ENCODE results near the gene KREMEN2.

The KREMEN2 gene

DNA sequence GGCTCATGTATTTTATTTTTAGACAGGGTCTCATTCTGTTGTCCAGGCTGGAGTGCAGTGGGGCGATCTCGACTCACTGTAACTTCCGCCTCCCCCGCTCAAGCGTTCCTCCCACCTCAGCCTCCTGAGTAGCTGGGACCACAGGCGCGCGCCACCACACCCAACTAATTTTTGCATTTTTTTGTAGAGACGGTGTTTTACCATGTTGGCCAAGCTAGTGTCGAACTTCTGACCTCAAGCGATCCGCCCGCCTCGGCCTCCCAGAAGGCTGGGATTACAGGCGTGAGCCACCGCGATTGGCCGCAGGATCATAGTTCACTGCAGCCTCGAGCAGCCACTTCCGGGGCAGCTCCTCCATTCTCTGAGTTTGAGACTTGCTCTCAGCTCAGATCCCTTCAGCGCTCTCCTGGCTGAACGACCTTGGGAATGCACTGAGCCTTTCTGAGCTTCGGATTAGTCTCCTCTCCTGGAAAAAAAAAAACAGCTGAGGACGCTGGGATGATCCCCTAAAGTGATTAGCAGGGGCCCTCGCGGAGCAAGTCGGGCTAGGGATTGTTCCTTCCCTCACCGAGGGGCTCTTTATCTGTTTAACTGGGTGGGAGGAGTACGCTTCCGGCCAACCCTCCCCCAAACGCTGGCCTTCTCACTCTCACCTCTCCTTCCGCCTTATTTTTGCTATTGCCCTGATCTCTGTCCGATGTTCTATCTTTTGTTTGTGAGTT is 17.3 kb downstream of the KREMEN2 start:
- DNase-seq: no peak

DNA sequence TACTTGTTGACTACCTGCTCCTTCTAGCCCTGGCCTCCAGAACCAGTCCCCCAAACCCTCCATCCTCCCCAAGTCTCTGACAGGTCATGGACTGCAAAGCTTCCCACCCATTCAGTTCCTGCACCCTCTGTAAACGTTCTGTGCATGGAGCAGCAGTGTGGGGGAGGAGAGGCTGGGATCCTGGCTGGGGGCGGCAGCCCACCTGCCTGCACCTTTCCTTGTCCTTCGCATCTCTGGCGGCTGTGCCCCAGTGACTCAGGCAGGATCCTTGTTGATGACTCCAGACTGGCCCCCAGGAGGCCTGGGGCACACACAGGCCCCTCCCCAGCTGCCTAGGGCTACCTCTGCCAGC is 17.8 kb downstream of the KREMEN2 start:
- no peak for DNase-seq

DNA sequence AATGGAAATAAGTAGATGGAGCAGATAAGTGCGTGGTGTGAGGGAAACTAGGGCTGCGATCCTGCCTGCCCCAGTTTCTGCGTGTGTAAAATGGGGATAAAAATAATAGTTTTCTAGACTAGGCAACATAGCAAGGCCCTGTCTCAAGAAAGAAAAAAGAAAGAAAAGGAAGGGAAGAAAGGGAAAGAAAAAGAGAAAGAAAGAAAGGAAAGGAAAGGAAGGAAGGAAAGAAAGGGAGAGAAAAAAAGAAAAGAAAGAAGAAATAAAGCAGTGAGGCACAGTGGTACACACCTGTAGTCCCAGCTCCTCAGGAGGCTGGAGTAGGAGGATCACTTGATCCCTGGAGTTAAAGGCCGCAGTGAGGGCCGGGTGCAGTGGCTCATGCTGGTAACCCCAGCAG is 18.3 kb downstream of the KREMEN2 start:
- DNase-seq: no peak

DNA sequence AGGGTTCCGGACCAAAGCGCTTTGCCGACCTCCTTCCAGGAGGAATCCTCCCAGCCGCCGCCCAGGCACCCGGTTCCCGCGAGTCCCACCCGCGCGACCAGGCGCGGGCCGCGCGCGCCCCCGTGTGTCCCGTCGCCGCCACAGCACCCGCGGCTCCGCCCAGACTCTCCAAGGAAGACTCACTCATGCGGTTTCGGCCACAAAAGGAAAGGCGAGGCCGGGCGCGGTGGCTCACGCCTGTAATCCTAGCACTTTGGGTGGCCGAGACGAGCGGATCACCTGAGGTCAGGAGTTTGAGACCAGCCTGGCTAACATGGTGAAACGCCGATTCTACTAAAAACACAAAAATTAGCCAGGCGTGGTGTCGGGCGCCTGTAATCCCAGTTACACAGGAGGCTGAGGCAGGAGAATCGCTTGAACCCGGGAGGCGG is 19.6 kb downstream of the KREMEN2 start:
- DNase-seq: peak; percentile 69

DNA sequence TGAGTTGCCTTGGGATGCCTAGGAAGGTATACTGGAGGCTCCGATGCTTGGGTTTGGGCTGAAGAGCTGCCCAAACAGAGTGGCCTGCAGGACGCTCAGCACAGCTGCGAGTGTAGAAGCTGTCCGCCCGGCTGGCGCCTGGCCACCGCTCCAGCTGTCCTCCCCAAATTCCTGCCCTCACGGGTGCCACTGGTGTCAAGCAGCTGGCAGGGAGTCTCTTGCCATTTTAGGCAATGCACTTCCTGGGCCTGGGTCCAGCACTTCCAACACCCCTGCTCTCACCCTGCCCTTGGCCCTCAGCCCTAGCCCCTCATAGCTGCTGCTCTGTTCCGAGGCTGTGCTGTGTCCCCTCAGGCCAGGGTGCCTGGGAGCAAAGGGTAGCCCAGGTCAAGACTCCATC is 21.4 kb downstream of the KREMEN2 start:
- DNase-seq: no peak

DNA sequence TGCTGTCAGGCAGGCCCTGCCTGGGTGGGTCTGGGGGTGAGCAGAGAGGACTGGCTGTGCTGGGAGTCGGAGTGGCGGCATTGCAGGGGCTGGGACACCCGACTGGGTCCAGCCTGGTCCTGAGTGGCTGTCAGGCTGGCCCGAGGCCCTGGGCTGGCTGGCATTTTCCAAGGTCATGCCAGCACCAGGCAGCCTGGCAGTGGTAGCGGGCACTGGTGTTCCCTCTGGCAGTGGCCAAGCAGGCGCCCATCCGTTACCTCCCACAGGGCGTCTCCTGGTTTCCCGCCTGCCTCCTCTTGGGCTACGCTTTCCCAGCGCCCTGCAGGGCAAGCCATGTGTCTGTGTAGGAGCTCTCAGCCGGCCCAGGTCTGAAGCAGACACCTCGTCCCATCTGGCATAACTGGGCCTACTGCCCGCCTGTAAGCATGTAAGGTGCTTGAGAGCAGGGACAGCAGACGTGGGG is 21.8 kb downstream of the KREMEN2 start:
- DNase-seq: no peak

DNA sequence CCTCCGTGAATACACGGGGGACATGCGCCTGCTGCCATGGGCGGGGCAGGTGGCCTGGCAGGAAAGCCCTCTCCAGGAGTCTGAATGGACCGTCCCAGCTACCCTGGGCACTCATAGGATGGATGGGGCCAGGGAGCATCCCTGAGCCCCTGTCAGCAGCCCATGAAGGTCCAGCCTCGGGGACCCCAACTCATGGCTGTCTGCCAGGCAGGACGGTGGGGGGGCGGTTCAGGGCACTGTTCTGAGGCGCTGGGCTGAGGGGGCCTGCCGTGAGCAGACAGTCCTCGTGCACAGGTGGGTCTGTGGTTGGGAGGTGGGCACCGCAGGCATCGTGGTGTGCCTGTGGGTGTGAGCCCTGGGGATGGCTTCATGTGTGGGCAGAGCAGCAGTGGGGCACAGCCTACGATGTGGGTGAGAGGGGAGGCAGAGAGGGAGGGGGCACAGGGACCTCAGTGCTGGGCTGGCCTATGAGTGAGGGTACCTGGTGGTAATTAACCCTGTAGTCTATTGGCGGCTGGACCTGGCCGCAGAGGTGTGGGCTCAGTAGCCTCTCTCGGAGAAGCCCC is 22.6 kb downstream of the KREMEN2 start:
- DNase-seq: no peak

DNA sequence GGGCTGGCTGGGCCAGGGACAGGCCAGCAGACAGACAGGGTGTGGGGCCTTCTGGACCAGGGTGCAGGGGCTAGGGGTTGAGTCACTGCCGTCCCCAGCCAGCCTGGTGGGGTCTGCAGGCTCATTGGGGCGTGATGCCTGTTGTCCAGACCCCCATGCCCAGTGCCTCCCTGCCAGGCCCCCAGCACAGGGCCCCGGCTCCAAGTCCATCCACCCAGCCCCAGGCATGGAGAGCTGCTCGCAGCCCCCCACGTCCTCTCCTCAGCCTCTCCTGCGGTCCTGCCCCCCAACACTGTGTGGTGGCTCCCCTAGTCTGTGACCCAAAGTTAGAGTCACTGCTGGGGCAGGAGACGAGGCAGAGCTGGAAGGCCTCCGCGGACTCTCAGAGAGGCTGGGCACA is 23.2 kb downstream of the KREMEN2 start:
- no peak for DNase-seq

DNA sequence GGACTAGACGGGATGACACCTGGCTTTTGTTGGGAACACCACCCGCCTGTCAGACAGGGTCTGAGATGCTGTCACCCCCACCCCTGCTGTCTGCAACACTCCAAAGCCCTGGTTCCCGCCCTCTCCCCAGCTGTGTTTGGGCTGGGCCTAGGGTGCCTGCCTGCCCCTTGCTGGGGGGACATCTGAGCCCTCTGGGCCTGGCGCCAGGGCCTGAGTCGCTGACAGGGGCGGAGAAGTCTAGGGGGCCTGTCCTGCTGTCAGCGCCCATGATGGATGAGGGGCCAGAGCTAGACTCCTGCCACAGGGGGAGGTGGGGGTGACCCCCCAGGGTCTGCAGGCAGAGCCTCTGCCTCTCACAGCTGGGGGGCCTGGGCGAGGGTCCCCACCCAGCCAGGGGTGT is 23.8 kb downstream of the KREMEN2 start:
- no peak for DNase-seq

DNA sequence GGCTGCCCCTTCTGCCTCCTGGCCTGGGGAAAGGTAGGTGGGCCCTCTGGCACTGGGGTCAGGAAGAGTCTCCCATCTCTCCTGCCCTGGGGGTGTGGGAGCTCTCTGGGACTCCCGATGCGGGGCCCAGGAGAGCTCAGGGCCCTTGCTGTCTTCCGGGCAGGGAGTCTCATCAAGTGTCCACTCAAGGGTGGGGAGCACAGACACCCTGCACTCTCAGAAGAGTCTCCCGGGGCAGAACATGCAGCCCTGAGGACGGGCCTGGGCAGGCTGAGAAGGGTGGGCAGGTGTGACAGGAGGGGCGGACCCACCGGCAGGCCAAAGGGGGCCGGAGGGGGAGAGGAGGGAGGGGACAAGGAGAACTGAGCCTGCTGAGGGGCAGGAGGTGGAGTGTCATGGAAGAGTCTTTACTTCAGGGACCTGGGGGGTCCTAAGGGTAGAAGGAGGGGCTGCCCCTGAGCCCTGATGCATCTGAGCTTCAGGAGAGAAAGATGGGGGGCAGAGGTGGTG is 24.6 kb downstream of the KREMEN2 start:
- no peak for DNase-seq

DNA sequence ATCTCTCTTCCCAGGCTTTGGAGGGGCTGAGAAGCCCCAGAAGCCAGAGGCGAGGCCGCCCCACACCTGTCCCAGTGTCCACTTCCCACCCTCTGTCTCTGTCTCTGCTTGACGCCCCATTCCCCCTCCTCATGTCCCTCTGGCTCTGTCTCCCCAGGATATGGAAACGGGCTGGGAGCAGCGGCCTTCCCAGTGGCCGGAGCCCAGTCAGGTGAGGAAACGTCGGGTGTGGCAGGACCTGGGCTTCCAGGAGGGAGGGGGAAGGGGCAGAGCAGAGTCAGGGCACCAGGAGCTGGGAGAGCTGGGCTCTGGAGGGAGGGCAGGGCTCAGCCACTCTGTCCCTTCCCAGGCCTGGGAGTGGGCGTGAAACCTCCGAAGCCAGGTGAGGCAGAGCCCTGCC is 26.8 kb downstream of the KREMEN2 start:
- no peak for DNase-seq

DNA sequence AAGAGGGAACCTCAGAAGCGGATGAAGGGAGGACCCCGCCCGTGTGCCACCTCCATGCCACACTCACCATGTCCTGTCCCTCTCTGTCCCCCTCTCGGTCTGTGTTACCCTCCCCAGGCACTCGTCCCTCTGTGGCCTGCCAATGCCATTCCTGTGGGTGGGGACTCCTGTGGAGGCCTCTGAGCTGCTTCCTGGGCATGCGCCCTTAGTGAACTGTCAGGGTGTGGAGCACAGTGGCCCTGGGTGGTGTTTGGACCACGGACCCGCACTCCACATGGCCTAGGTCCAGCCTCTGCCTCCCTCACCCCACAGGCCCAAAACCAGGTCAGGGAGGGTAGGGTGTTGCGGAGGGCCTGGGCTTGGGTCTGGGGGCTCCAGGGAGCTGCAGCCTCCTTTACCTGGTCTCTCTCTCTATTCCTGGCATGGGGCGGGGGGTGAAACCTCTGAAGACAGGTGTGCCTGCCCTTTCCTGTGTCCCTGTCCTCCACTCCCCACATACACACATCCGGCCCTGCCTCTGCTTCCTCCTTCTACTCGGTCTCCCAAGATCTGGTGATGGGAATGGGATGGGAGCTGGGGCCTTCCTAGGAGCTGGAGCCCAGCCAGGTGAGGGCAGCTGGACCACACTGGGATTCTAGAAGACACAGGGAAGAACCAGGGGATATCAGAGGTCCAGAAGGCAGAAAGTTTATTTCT is 27.6 kb downstream of the KREMEN2 start:
- no peak for DNase-seq

DNA sequence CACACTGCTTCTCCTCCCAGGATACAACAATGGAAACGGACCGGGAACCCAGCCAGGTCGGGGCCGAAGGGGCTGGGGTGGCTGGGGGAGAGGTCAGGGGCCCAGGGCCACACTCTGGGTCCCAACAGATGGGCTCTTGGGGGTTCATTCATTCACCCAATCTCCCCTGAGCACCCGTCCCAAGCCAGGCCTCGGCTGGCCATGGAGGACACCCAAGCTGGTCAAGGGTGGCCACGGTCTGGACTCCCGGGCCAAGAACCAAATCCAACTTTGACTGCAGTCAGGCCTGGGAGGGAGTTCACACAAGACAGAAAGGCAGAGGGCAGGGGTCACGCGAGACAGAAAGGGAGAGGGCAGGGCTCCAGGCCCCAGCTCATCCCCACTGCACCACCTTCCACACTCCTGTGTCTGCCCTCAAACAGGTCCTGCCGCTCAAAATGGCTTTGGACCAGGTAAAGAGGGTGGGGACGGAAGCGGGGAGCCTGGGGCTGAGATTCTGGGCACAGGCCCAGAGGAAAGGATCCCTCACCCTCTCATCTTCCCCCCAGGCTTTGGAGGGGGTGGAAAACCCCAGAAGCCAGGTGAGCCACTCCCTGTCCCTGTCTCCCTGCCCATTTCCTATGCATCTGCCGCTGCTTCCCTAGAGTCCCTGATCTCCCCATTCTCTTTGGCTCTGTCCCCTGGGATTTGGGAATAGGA is 28.5 kb downstream of the KREMEN2 start:
- DNase-seq: no peak

DNA sequence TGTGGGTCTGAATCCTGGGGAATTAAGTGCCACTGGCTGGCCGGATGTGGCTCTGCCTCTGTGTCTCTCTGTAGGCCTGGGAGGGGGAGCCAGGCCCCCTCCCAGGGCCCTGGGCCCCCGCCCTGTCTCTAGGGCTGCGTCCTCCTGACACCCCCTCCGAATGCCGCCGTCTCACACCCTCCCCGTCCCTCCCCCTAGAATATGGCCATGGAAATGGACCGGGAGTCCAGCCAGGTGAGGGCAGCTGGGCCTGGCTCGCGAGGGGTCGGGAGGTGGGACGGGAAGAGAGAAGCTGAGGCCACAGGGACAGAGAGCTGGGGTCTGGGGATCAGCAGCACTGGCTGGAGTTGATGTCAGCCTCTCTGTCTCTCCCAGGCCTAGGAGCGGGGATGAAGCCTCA is 32.2 kb downstream of the KREMEN2 start:
- DNase-seq: no peak

DNA sequence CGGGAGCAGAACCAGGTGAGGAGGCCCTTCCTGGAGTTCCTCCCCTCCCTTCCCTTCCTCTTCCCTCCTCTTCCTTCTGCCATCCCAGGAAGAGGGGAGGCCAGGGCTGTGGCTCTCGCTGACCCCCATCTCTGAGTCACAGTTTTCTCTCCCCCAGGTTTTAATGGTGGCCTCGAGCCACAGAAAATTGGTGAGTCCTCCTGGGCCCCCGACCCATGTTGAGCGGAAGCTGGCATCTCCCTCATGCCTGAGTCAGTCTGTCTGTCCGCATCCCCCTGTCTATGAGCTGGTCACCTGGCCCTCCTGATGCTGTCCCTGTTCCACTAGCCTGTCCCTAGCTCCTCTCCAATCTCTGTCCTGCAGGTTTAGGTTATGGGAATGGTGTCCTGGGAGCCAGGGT is 35.9 kb downstream of the KREMEN2 start:
- DNase-seq: no peak

DNA sequence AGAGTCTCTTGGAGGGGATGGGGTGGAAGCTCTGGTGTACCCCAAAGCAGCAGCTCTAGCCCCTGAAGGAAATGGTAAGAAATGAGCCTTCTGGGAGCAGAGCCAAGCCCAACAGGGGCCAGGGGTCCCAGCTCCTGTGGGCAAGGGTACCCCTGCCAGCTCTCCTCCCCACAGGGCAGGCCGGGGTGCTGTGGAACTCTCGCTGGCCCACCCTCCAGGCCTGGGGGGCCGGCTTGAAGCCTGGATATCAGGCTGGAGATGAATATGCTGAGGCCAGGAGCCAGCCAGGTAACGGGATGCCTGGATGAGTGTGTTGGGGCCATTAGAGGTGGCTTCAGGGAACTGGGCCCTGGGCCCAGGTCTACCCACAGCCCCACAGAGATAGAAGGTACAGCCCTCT is 36.5 kb downstream of the KREMEN2 start:
- no peak for DNase-seq

DNA sequence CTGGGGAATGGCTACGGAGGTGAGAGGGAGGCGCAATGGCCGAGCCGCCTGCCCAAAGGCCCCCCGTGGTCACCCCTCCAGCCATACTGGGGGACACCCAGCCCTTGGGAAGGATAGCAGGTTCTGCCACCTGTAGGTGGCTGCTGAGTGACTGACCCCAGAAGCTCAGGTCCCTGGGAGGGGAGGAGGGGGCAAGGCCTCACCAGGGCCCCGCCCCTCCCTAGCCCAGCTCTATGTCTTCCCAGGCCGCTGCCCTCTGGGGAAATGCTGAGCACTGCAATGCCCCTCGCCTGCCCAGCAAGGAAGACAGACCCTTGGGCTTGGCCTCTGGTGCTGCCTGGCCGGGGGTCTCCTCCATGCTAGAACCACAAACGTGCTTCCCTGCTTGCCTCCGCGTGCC is 37.2 kb downstream of the KREMEN2 start:
- DNase-seq: no peak

DNA sequence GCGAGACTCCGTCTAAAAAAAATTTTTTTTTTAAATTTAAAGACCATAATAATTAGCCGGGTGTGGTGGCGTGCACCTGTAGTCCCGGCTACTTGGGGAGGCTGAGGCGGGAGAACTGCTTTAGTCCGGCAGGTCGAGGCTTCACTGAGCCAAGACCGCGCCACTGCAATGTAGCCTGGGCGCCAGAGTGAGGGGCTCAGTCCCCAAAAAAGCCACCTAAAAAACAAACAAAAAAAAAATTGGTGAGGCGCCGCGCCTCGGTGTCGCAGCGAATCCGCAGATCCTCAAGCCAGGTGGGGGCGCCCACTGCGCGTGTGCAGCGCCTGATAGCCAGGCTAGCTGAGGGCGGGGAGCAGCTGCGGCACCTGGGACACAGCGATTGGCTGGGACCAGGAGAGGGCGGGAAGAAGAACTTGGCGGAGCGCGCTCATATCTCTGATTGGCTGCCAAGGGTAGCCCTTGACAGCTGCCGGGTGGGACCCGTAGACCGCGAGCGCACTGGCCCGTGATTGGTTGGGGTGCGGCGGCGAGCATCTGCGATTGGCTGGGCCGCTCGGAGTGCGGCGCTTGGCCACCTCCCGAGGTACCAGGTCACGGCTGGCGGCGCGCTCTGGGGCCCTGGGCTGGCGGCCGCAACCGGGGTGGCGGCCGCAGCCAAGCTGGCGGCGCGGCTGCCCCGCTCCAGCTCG is 39.7 kb downstream of the KREMEN2 start:
- DNase-seq: peak; percentile 99

DNA sequence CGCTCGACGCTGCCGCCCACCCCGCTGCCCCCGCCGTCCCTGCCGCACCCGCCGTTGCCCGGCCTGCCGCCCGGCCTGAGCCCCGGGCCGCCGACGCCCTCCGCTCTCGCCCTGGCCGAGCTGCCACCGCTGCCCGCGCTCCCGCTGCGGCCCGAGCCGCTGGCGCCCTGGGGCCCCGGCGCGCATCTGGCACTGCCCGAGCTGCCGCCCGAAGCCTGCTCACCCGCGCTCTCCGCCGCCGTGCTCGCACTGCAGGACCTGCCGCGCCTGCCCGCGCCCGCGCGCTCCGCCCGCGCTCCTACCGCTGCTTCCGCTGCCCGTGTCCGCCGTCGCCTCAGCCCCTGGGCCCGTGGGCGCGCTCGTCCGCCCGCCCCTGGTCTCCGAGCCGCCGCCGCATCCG is 40.2 kb downstream of the KREMEN2 start:
- DNase-seq: no peak

DNA sequence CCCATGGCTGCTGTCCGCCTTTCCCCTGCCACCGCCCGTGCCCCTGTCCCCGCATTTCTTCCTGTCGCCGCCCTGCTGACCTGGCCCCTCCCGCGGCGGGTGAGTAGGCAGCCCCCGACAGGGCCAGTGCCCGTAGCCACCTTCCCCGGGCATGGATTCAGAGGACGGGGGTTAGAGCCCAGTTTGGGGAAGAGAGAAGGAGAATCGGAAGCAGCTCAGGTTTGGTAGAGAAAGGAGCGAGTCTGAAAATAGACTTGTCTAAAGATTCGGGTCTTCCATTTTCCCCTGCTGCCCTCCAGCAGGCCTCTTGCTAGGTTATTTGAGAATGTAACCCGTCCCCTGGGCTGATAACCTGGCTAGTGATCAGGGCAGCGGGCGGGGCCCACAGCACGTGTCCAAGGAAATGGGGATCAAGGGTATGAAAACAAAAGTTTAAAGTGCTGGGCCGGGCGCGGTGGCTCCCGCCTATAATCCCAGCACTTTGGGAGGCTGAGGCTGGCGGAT is 40.8 kb downstream of the KREMEN2 start:
- DNase-seq: no peak

DNA sequence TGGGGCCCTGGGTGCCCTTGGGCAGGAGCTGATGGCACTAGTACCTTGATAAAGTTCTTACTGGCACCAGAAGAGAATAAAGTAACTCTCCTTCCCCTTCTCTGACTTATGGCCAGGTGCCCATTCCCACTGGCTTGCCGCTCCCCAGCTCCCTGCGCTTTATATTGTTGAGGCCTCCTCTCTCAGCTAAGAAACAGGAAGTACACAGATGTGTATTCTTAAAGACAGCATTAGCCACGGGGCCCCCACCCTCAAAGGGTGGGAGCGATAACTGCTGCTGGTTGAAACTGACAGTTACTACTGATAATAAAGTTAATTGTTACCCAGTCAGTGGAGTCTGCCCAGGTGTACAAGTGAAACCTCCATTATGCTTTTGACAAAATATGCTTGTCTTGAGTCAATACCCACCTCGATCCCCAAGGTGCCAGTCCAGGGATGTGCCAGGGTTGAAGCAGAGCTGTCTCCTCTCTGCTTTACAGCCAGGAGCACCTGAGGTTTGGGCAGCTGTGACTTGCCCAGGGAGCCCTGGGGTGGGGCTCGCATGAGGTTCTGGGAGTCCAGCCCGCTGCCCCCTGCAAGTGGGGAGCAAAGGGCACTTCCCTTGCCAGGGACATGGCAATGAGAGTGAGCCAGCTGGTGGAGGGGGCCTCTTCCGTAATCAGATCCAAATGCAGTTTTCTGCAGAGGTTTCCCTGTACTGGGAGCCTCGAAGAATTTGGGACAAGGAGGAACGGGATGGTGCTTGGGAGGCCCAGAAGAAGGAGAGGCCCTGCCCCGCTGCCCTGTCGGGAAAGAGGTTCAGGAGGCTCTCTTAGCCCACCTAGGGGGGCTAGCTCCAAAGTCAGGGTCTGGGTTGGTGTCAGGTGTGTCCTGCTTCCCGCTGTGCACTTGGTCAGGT is 43.2 kb downstream of the KREMEN2 start:
- no peak for DNase-seq

Measured in CD4-positive, alpha-beta T cell treated with Interleukin-4 for 1 hour (primary cell).